HL-60 (cell line): ENCODE data around the gene DPY19L1.

Source experiments
- CTCF ChIP-seq: IDR thresholded peaks from one replicate; pipeline ENCODE4 v1.5.1; 2011; ENCODE audit warnings: low read length, control low read depth, inconsistent platforms; ENCODE audit not compliant: insufficient read depth
- GABPA ChIP-seq: IDR thresholded peaks from 2 replicates; pipeline ENCODE4 v1.6.1; 2012; ENCODE audit warnings: low read depth
- POLR2AphosphoS5 ChIP-seq: IDR thresholded peaks from 2 replicates; pipeline ENCODE4 v1.6.1; 2012; ENCODE audit warnings: low read depth
- REST ChIP-seq: IDR thresholded peaks from 2 replicates; pipeline ENCODE4 v1.6.1; 2012; ENCODE audit warnings: low read depth; ENCODE audit not compliant: insufficient replicate concordance

- TF ChIP-seq CTCF (no peak), GABPA (no peak), POLR2AphosphoS5 (no peak), REST (no peak)
These were observed 11.1 kb downstream of the DPY19L1 start for GRCh38 chr7:35026150-35026549.
